HEK293 (cell line): Measurements from ENCODE around the gene BCL2L11.
A peak's percentile ranks its signal among the peaks of the same experiment; 100 is the strongest.

Experiments used
- CTCF ChIA-PET: fragments of 350-600 bp; formaldehyde crosslinking; extraction: SDS; loops from one replicate; lab custom pipeline; 2021; ENCODE audit warnings: antibody characterized with exemption; lab: Yijun Ruan, JAX
- POLR2A ChIA-PET: fragments of 300-600 bp; formaldehyde crosslinking; extraction: SDS; loops from one replicate; lab custom pipeline; 2020; ENCODE audit warnings: antibody characterized with exemption, inconsistent platforms; lab: Yijun Ruan, JAX
- H3K27ac ChIP-seq: fragments of 200-500 bp; sonication (Bioruptor generic); 2 replicates; pipeline ENCODE4 v1.5.1; 2014; ENCODE audit warnings: low read depth, low read length, control low read depth, inconsistent platforms; ENCODE audit errors: extremely low read depth
- H3K36me3 ChIP-seq, 2 experiments: fragments of 200-500 bp in 1 of 2; sonication (Bioruptor generic) in 1 of 2; 1 replicate in 1 of 2; 2 replicates in 1 of 2; pipeline ENCODE4 v1.5.1; 2014 to 2017; ENCODE audit warnings: inconsistent platforms in 2 of 2, low read length in 2 of 2; ENCODE audit not compliant: control insufficient read depth in 2 of 2, insufficient read depth in 1 of 2
- H3K4me1 ChIP-seq: fragments of 200-500 bp; sonication (Bioruptor generic); 2 replicates; pipeline ENCODE4 v1.5.1; 2014; ENCODE audit warnings: mild to moderate bottlenecking, low read length, inconsistent platforms; ENCODE audit not compliant: control insufficient read depth, insufficient read depth
- H3K4me3 ChIP-seq: 2 replicates; pipeline ENCODE4 v1.5.1; 2011; ENCODE audit warnings: low read depth, mild to moderate bottlenecking, control low read depth, low read length, moderate library complexity
- H3K9me3 ChIP-seq: fragments of 200-500 bp; sonication (Bioruptor generic); 2 replicates; pipeline ENCODE4 v1.5.1; 2014; ENCODE audit warnings: low read depth, low read length, inconsistent platforms; ENCODE audit not compliant: control insufficient read depth, insufficient read depth
- REST ChIP-seq: fragments of 450-650 bp; formaldehyde crosslinking; IDR thresholded peaks from 2 replicates; pipeline ENCODE4 v1.5.1; 2016; ENCODE audit warnings: missing biosample characterization, missing genetic modification characterization
- SP7 ChIP-seq: fragments of 450-650 bp; formaldehyde crosslinking; IDR thresholded peaks from 2 replicates; pipeline ENCODE4 v1.5.1; 2016; ENCODE audit warnings: missing biosample characterization, missing genetic modification characterization
- YY2 ChIP-seq: fragments of 450-650 bp; formaldehyde crosslinking; IDR thresholded peaks from 2 replicates; pipeline ENCODE4 v1.5.1; 2016; ENCODE audit warnings: missing biosample characterization, missing genetic modification characterization
- ZBTB26 ChIP-seq: fragments of 450-650 bp; formaldehyde crosslinking; optimal IDR thresholded peaks from 2 replicates; pipeline ENCODE3; 2016; ENCODE audit warnings: missing biosample characterization, mild to moderate bottlenecking, missing genetic modification characterization
- ZFP69B ChIP-seq: fragments of 450-650 bp; formaldehyde crosslinking; IDR thresholded peaks from 2 replicates; pipeline ENCODE4 v1.5.1; 2016; ENCODE audit warnings: missing biosample characterization, missing genetic modification characterization
- ZNF10 ChIP-seq: fragments of 450-650 bp; formaldehyde crosslinking; IDR thresholded peaks from 2 replicates; pipeline ENCODE4 v1.5.1; 2017; ENCODE audit warnings: missing biosample characterization, missing genetic modification characterization
- ZNF148 ChIP-seq: fragments of 450-650 bp; formaldehyde crosslinking; IDR thresholded peaks from 2 replicates; pipeline ENCODE4 v1.5.0; 2017; ENCODE audit warnings: missing biosample characterization, missing genetic modification characterization, borderline replicate concordance
- ZNF280C ChIP-seq: fragments of 450-650 bp; formaldehyde crosslinking; IDR thresholded peaks from 2 replicates; pipeline ENCODE4 v1.5.1; 2016; ENCODE audit warnings: missing biosample characterization, missing genetic modification characterization
- ZNF311 ChIP-seq: fragments of 450-650 bp; formaldehyde crosslinking; IDR thresholded peaks from 2 replicates; pipeline ENCODE4 v1.5.1; 2017; ENCODE audit warnings: missing biosample characterization, missing genetic modification characterization, borderline replicate concordance
- ZNF48 ChIP-seq: fragments of 450-650 bp; formaldehyde crosslinking; IDR thresholded peaks from 2 replicates; pipeline ENCODE4 v1.5.1; 2016; ENCODE audit warnings: missing biosample characterization, missing genetic modification characterization
- ZNF501 ChIP-seq: fragments of 450-650 bp; formaldehyde crosslinking; IDR thresholded peaks from 2 replicates; pipeline ENCODE4 v1.5.1; 2016; ENCODE audit warnings: missing biosample characterization, missing genetic modification characterization
- ZNF514 ChIP-seq: fragments of 450-650 bp; formaldehyde crosslinking; IDR thresholded peaks from 2 replicates; pipeline ENCODE4 v1.5.1; 2016; ENCODE audit warnings: missing biosample characterization, missing genetic modification characterization
- ZNF585B ChIP-seq: fragments of 450-650 bp; formaldehyde crosslinking; IDR thresholded peaks from 2 replicates; pipeline ENCODE4 v1.5.1; 2016; ENCODE audit warnings: missing biosample characterization, missing genetic modification characterization
- ZNF610 ChIP-seq: fragments of 450-650 bp; formaldehyde crosslinking; IDR thresholded peaks from 2 replicates; pipeline ENCODE4 v1.5.1; 2016; ENCODE audit warnings: missing biosample characterization, missing genetic modification characterization, borderline replicate concordance
- ZNF791 ChIP-seq: fragments of 450-650 bp; formaldehyde crosslinking; IDR thresholded peaks from 2 replicates; pipeline ENCODE4 v1.5.1; 2016; ENCODE audit warnings: missing biosample characterization, missing genetic modification characterization
- ZSCAN16 ChIP-seq: fragments of 450-650 bp; formaldehyde crosslinking; IDR thresholded peaks from 2 replicates; pipeline ENCODE4 v1.5.1; 2016; ENCODE audit warnings: missing biosample characterization, missing genetic modification characterization

The BCL2L11 gene

GRCh38 chr2:111133603-111134002 is 12.9 kb downstream of the BCL2L11 start:
- H3K36me3 ChIP-seq: peaks cover 35 to 78% of the 10 kb centered on the region in 2 experiments
- ChIA-PET CTCF (interaction anchor here (0.6 to 1.0 kb wide), 4 partner anchors 11 to 281 kb away, joined by 3 to 6 read pairs (median 4); no protein-coding TSS in a partner anchor), POLR2A (interaction anchor here (0.9 to 1.2 kb wide), 2 partner anchors 13 kb away, joined by 3 to 4 read pairs; partner anchors contain the start of gene BCL2L11)
- H3K4me3 ChIP-seq: no peak overlapping the region
- peaks cover 14% of the 10 kb centered on the region for H3K4me1 ChIP-seq
- TF ChIP-seq ZNF585B (tag by site-specific recombination) (no peak), ZNF10 (no peak), ZNF501 (tag by site-specific recombination) (no peak), SP7 (tag by site-specific recombination) (no peak), YY2 (tag by site-specific recombination) (no peak), REST (tag by site-specific recombination) (peak; percentile 25; the same call in 1 of the 2 replicates)
- H3K27ac ChIP-seq: no peak overlapping the region
- no peaks in the 10 kb centered on the region for H3K9me3 ChIP-seq

GRCh38 chr2:111134055-111134454 is 13.3 kb downstream of the BCL2L11 start:
- ChIA-PET CTCF (interaction anchor here (0.6 to 3.1 kb wide), 4 partner anchors 9 to 281 kb away, joined by 3 to 9 read pairs (median 4); no protein-coding TSS in a partner anchor), POLR2A (interaction anchor here (0.9 kb wide), 1 partner anchor 13 kb away, joined by 3 read pairs; the partner anchor contains the start of gene BCL2L11)
- H3K4me3 ChIP-seq: no peak overlapping the region
- peaks cover 30 to 78% of the 10 kb centered on the region in 2 experiments for H3K36me3 ChIP-seq
- TF ChIP-seq ZNF610 (no peak), ZFP69B (tag by site-specific recombination) (no peak), ZNF148 (no peak), ZNF791 (tag by site-specific recombination) (no peak), ZSCAN16 (no peak), ZBTB26 (tag by site-specific recombination) (no peak), ZNF48 (tag by site-specific recombination) (no peak), ZNF514 (tag by site-specific recombination) (no peak), ZNF280C (tag by site-specific recombination) (no peak), ZNF311 (tag by site-specific recombination) (no peak), REST (tag by site-specific recombination) (no peak)
- TF ChIP-seq, all 188 proteins: peak for 0
- Histone ChIP-seq H3K4me1 (peaks cover 18% of the 10 kb centered on the region), H3K27ac (no peak overlapping the region), H3K9me3 (no peaks in the 10 kb centered on the region)
